Left lobe of liver (tissue), 2 donors: ENCODE measurements around the gene CSK. TPM values are rescaled to one million over a fixed set of nuclear protein-coding genes. Genes with fewer than 3 reads are reported as not detected.

Experiments used
- ATAC-seq: fragments of 200-7000 bp; cut with Tn5 transposase; one replicate; pipeline ENCODE4 v1.9.1; 2020; ENCODE audit warnings: mild to moderate bottlenecking, moderate library complexity
- DNase-seq: peaks from one replicate; pipeline ENCODE4 v3.0.0-alpha.2; 2020; ENCODE audit warnings: low spot score
- total RNA-seq: library from RNA; stranded (reverse); gene quantifications from one replicate; pipeline ENCODE4 v1.2.1, GENCODE V29; 2021
- donor health status: DM: no; HTN: no; CAD: no; lungs with moderate emphysema.
- donor health status: DM: no; HTN: yes; CAD: no.

The CSK gene
- total RNA-seq, 1 donor from 2014 or later = 32.7 TPM

GRCh38 chr15:74799856-74800558, 18.1 kb downstream of the CSK start:
- peak; percentile 83 for DNase-seq
- ATAC-seq = peak; percentile 83

DNA sequence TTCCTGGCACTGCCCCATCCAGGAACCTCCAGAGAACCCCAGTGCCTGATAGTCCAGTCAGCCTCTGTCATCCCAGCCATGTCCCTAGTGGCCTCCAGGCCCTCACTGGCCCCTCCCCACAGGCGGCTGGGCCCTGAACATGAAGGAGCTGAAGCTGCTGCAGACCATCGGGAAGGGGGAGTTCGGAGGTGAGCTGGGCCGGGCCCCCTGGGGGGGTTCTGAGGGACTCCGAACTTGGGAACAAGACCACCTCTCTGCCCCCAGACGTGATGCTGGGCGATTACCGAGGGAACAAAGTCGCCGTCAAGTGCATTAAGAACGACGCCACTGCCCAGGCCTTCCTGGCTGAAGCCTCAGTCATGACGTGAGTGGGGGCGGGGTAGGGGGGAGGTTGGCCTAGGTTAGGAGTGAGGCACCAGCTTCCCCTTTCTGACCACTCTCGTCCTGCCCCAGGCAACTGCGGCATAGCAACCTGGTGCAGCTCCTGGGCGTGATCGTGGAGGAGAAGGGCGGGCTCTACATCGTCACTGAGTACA, 18.7 kb downstream of the CSK start:
- ATAC-seq (no peak), DNase-seq (no peak)

- ATAC-seq = no peak
- no peak for DNase-seq
Observed at GRCh38 chr15:74801311-74801997, 19.6 kb downstream of the CSK start.

DNA sequence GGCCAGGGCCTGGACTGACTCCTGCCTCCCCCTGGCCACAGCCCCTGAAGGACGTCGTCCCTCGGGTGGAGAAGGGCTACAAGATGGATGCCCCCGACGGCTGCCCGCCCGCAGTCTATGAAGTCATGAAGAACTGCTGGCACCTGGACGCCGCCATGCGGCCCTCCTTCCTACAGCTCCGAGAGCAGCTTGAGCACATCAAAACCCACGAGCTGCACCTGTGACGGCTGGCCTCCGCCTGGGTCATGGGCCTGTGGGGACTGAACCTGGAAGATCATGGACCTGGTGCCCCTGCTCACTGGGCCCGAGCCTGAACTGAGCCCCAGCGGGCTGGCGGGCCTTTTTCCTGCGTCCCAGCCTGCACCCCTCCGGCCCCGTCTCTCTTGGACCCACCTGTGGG, 20.4 kb downstream of the CSK start:
- no peak for ATAC-seq
- DNase-seq = no peak

- DNase-seq (no peak), ATAC-seq (no peak)
Observed at GRCh38 chr15:74802862-74803447, 21.1 kb downstream of the CSK start.

- no peak for DNase-seq
Observed at GRCh38 chr15:74804935-74805334, 23.1 kb downstream of the CSK start.

DNA sequence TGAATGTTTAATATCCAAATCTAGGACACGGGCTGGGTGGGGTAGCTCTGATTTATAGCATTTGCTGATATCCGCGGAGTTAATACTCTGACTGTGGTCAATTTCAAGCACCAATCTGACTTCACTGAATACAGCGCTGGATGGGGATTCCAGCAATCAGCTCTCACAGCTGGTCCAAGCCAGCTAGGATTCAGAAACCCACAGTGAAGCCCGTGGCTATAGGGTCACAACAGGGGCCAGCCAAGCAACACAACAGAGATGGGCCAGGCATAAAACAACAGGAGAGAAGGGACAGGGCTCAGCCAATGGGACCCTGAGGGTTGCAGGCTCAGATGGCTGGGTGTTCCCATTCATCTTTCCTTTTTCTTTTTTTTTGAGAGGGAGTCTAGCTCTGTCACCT, 25.4 kb downstream of the CSK start:
- ATAC-seq = no peak
- DNase-seq = no peak

More at GRCh38 chr15:74804935-74805334, 23.1 kb downstream of the CSK start:
- ATAC-seq = no peak

DNA sequence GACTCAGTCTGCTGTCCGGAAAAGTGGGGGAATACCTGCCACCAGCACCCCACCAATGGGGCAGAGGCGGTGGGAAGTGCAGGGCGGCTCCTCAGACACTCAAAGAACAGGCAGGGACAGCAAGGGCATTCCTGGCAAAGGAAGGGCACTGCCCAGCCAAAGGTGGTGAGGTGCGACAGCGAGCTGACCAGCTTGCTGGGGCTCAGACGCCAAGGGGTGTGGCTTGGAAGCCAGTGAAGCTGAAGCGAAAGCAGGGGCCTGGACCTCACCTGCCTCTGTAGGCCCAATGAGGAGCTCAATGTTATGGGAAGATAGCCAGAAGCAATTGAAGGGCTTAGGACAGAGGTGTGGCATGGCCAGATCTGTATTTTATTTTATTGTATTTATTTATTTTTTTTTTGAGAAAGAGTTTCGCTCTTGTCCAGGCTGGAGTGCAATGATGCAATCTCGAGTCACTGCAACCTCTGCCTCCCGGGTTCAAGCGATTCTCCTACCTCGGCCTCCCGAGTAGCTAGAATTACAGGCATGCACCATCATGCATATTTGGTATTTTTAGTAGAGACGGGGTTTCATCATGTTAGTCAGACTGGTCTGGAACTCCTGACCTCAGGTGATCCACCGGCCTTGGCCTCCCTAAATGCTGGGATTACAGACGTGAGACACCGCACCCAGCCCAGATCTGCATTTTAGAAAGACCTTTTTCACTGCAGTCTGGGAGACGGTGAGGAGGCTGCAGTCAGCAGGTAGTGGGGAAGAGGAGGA, 26.4 kb downstream of the CSK start:
- DNase-seq (peak; percentile 90), ATAC-seq (peak; percentile 97)

- DNase-seq (no peak), ATAC-seq (no peak)
Observed at GRCh38 chr15:74808840-74809229, 27.0 kb downstream of the CSK start.

DNA sequence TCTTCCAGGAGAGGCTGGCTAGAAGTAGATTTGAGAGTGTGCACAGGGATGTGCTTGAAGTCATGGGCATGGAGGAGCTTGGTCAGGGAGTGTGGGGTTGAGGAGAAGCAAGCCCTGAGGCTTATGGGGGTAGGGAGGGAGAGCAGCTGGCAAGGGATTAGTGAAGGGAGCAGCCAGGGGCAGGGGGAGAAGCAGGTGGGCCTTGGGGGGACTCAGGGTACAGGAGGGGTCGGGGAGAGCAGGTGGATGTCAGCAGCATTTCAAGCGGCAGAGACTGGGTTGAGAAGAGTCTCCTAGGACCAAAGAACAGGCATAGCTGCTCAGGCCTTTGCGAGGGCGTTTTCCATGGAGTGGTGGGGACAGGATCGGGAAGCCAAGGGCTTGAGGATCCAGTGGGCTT, 27.4 kb downstream of the CSK start:
- ATAC-seq = no peak
- DNase-seq = no peak

DNA sequence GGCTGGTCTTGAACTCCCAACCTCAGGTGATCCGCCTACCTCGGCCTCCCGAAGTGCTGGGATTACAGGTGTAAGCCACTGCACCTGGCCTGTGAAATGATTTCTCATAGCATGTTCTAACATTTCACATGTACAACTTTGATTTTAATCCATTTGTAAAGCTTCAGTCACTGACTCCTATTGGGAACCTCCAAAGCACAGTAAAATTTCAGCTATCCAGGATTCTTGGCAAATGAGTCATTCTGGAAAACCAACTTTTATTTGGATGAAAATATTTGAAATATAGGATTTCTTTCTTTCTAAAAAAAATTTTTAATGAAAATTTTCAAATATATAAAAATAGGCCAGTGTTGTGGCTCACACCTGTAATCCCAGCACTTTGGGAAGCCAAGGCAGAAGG, 28.1 kb downstream of the CSK start:
- DNase-seq (no peak), ATAC-seq (no peak)

DNA sequence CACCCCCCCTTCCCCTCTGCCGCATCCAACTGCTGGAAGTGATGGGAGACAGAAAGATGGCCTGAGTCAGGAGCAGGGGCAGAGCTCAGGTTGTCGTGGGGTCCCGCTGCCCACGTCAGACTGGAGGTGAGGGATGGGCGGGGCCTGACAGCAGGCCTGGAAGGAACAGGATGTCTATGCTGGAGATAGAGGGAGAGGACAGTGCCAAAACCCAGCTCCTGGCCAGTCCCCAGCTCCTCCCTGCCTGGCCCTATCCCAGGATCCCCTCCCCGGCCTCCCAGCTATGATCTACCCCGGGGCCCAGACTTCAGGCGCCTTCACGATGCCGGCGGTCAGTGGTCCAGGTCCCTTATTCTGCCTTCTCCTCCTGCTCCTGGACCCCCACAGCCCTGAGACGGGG, 30.7 kb downstream of the CSK start, which contains the start of gene LMAN1L:
Gene LMAN1L (plus strand): TSS at position 303 of the 400 bp plus-strand sequence. CDS start 20 bp downstream, at position 323.
- no peak for ATAC-seq
- no peak for DNase-seq

DNA sequence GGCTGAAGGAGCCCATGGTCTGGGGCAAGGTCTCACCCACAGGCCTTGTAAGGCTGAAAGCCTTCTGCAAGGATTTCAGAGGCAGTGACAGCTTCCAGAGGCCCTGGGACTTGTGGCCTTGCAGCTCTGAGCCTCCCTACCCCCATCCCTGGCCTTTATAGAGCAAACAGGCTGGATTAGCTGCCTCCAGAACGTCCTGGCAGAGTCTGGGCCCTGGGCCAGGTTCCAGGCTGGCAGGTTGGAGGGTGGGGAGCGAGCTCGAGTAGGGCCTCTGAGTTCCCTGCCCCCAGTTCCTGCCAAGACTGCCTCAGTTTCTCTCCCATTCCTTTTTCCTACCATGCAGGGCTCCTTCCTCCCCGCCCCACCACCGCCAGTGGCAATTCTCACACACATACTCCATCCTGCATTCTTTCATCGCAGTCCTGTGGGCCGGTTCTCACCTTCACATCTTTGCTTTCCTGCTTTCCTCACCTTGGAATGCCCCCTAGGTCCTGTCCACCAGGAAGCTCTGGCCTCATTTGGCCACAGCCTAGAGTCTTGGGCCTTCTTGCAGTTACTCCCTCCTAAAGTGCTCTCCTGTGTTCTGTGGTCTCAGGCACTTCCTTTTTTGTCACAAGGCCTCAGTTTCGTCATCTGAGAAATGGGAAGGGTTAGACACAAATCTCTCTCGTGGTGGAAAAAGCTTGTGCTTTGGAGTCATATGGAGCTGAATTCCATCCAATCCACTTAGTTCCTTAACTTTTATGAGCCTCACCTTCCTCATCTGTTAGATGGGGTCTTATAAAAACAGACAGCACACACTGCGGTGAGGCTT, 33.4 kb downstream of the CSK start:
- DNase-seq = peak; percentile 83
- peak; percentile 80 for ATAC-seq

DNA sequence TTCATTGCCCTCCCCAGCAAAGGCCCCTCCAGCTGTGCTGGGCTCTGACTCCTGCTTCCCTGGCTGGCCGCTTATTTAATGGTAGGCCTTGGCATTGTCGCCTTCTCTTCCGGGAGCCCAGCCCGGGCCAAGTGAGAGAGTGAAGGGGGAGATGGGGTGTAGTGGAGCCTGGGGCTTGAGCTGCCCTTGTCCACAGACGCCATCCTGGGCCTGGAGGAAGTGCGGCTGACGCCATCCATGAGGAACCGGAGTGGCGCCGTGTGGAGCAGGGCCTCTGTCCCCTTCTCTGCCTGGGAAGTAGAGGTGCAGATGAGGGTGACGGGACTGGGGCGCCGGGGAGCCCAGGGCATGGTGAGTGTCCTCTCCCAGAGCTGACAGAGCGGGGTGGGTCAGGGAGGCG, 34.1 kb downstream of the CSK start:
- DNase-seq = no peak
- no peak for ATAC-seq

DNA sequence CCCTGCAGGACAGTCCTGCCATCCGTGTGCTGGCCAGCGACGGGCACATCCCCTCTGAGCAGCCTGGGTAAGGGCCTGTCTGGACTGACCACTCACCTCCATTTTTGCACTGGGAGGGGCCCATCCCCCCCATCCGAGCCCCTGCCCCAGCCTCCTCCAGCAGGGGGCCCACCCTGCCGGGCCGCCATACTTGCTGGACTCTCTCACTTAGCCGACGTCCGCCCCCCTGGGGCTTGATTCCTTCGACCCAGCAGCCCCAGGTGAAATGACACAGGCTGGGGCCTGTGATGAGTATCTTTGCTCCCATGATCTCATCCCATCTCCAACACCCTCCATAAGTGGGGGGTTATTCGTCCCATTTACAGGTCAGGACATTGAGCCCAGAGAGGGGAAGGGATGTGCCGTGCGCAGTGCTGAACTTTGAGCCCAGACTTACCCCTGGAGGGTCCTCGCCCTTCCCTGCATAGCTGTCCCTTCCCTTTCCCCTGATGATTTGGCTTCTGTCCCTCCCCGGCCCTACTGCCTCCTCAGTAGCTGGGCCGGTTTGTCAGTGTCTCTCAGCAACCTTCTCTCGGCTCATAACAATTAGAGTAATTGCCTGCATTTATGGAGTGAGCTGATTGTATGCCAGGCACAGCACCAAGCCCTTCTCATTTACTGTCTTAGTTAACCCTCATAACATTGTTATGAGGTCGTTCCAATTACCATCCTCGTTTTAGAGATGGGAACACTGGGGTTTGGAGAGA, 34.9 kb downstream of the CSK start:
- no peak for DNase-seq
- no peak for ATAC-seq

GRCh38 chr15:74817370-74817737, 35.5 kb downstream of the CSK start:
- DNase-seq (no peak), ATAC-seq (peak; percentile 79)

- ATAC-seq (no peak), DNase-seq (no peak)
Observed at GRCh38 chr15:74820056-74820455, 38.2 kb downstream of the CSK start.

DNA sequence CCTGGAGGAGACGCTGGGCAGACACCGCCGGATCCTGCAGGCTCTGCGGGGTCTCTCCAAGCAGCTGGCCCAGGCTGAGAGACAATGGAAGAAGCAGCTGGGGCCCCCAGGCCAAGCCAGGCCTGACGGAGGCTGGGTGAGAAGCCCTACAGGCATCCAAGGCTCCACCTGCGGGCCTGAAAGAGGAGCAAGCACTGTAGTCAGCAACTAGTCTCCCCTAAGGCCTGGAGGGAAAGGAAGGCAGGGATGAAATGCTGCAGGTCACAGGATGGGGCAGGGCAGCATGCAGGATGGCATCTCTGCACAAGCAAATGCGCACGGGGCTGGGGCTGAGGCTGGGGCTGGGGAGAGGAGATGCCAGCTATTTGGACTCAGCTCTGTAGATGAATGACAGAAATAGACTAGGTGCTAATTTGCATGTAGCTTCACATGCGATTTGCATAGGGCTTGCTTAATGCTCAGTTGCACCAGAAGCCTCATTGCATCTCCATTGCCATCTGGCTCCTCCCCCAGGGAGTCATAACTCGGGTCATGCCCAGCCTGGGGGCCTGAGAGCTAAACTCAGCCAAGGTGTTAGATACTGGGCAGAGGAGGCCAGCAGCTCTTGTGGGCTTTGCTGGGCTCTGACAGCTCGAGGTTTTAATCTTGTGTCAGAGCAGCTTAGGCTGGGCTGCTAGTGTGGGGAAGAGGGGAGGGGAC, 39.4 kb downstream of the CSK start:
- no peak for DNase-seq
- no peak for ATAC-seq

DNA sequence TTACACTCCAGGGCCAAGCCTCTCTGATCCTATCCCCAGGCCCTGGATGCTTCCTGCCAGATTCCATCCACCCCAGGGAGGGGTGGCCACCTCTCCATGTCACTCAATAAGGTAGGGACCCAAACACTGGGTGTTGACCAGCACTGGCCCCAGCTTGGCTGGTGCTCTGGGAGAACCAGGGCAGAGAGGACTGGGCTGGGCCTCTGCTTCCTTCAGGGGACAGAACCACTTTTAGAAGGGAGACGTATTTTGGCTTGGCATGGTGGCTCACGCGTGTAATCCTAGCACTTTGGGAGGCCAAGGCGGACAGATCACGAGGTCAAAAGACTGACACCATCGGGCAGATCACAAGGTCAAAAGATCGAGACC, 39.9 kb downstream of the CSK start:
- DNase-seq (no peak), ATAC-seq (no peak)
